HG02840 (cell line): ENCODE results near the gene NXN.
"Not testable (repeated sequence)": the region's sequence is repeated elsewhere in the genome, so short reads cannot be mapped to it uniquely, and the experiment has no call there.

Experiments
- ATAC-seq: cut with Tn5 transposase; IDR thresholded peaks from one replicate; pipeline ENCODE4 v1.9.1; 2021; ENCODE audit warnings: mild to moderate bottlenecking, moderate library complexity, moderate number of reproducible peaks; ENCODE audit not compliant: unreplicated experiment, low FRiP score

NXN gene

DNA sequence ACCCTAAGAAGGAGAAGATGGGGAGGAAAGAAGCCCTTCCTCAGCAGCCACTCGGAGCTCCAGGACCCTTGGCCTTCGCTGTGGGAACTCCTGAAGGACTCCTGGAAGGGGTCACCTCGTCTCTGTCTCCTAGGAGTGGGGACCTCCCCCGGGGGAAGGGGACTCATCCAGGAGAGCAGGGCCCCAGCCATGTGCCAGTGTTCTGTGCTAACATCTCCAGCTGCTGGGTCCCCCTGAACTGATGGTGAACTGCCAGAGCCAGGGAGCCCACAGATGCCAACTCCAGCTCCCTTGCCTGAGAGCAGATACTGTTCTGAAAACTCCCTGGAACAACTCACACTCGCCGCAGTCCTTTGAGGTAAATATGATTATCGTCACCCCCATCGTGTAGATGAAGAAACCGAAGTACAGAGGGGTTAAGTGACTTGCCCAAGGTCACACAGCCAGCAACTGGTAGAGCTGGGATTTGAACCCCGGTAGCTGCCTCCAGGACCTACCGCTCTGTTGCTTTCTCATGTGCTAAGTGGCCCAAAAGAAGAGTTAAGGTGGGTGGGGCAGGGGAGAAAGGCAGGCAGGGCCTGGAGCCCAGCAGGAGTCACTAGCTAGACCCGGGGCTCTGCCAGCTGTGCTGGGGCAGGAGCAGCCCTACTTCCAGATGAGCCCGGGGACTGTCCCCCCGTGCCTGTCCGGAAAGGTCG lies 27.9 kb upstream of the NXN start:
- no peak for ATAC-seq

DNA sequence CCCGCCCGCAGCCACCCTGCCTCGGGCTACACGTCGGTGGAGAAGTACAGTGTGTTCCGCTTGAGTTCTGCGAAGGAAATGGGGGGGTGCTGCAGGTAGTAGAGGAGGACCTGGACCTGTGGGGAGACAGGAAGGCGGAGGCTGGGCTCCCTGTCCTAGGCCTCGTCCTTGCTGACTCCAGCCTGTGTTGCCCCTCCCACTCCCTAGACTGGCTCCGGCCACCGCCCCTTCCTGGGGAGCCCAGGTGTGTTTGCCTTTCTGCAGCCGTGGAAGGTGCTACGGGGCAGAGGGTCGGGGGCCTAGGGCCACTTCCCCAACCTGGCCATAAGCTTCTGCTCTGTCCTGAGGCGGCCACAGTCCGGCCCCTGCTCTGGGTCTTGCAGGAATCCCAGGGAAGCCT lies 26.5 kb upstream of the NXN start:
- no peak for ATAC-seq

DNA sequence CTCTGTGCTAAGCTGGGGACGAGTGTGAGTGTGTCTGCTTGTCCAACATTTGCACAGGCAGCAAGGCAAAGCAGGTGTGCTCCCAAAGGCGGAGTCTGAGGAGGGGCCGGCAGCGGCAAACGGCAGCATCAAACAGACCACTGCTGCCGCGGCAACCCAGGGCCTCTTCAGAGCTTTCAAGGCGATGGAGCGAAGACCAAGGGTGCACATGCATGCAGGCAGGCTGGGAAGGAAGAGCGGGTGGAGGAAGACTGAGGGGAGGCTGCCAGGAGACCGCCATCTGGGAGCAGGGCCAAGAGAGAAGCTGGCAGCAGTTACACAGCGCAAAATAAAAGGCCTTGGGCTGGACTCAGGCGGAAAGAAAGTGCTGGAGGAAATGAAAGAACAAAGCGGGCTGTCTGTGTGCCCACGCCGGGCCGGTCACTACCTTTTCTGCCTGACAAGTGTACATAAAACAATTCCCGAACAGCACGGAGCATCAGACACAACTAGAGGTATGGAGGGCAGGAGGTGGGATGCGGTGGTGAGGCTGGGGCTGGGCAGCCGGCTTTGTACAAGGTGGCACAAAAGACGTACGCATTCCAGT lies 25.9 kb upstream of the NXN start:
- ATAC-seq, result no peak

DNA sequence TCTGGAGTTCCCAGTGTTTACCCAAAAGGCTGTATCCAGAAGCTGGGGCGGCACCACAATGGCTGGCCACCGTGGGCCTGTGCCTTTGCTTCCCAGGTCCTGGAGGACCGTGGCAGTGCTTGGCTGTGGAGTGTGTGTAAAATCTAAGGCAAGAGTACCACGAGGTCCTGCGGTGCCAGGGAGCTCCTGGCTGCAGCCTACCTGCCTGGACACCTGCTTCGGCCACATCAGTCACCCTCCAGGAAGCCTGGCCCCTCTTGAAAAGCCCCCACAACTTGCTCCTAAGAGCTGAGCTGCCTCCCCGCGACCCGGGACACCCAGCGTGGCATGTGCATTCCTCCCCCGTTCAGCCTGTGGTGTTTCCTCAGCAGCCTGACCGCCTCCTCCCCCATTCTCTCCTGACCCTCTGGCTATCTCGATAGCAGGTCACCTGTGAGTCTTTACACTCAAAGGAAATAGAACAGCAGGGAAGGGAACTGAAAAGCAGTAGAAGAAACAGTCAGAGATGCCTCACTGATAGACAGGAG lies 25.3 kb upstream of the NXN start:
- no peak for ATAC-seq

DNA sequence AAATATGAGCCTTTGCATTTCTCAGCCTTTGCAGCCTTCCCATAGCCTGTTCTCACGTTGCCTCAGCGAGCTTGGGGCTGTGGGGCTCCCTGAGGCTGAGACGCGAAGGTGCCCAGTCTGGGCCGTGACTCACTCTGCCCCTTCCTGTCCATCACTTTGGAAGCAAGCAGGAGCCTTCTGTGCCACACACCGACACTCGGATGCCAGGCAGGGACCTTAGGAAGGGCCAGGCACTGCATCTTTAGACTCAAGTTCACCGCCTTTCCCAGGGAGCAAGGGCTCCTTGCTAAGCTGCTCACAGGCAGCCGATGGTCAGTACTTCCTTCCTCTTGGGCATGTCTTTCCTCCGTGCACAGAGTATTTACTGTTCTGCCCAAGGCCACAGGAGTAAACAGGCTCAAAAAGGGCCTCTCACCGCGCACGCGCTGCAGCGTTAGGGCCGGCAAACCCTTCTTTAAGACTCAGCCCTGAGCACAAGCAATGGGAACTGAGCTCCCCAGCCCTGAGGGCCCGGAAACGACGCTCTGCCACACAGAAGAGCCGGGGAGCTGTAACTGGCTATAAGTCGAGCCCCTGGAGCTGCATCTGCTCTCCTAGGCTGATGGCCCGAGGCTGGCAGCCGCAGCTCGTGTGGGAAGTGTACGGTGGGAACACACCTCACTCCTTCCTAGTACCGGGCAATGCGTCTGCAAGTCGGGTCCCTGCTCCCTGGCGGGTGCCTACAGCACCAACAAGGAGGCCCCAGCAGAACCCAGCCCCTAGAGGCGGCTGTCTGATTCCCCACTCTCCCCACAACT lies 24.6 kb upstream of the NXN start:
- no peak for ATAC-seq

DNA sequence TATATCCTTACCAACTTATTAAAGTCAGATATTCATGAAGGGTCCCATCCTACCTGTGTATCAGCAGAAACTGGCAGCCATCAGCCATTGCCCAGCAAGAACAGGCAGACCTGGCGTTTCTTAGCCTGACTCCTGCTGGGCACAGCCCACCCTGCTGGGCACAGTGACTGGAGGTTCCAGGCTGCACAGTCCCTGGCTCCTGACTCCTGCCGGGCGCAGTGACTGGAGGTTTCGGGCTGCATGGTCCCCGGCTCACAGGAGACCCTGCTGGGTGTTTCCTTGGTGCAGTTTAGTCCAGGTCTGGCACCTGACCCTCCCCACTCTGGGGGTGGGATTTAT lies 24.0 kb upstream of the NXN start:
- no peak for ATAC-seq

DNA sequence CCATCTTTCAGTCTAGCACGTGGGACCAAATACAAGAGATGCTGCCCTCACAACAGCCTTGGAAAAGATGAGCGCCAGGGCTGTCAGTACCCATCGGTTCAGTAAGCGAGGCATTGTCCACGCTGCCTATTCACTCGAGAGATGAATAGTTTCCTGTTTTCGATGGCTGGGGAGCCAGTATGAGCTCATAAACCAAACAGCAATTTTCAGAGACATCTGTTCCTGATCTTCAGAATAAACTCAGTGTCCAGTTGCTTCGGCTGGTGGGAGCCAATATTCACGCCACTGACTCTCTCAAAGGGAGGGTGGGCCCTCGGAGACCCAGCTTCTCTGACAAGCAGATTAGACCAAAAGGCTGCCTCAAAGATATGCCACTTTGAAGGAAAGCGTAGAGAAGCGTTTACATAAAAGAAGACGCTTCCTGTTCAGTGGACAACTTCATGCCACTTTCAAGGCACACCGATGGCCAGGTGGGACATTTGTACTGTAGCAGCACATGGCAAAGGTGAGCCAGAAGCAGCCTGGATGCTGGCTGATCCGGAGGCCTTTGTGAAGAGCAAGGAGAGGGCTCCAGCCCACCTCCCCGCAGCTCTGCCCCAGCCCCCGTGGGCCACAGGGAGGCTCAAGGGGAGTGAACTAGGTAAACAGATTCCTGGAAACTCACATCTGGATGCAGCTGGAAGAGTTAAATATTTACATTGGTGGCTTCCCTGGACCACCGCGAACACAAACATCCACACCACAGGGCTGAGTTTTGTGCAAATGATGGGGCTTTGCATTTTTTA lies 23.4 kb upstream of the NXN start:
- no peak for ATAC-seq

DNA sequence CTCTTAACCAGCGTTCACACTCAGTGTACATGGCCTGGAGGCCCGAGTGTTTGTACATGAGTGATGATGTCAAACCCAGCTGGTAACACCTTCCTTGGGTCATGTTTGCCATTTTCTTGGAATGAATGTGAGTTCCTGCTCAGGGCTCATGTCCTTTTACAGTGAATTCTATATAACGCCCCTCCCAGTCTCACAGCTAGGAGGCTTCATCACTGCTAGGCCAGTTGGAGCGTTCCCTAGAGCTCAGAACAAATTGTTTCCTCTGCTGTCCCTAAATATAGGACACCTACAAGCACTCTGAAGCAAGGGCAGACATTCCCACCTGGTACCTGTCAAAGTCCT lies 22.8 kb upstream of the NXN start:
- no peak for ATAC-seq

DNA sequence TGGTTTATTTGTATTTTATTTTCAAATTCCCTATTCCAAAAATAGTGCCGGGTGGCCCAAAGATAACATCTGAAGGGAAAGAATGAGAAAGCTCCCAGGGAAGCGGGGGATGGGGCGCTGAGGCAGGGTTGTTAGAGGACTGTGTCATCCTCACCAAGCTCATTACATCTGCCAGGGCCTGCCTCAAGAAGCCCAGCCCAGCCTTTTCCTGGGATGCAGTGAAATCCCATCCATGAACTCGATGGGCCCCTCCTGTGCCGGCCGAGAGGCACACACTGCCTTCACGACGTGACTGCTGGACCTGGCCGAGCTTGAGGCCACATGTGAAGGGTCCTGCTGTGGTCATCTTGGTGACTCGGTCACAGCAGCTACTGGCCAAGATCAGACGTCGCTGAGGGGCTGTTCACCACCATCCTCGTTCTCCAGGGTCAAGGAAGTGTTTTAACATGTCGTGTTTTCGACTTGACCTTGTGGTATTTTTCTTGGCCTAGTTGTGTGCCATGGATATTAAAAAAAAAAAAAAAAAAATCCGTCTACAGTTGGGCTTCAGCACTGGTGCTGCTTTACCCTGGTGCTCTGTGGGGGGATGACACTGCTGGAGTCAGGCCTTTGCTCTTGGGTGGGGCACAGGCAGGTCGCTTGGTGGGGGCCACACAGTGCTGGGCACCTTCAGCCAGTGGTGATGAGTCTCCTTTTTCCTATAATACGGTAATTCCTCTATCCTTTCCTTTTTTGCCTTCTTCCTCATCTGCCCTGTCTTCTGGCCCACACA lies 22.2 kb upstream of the NXN start:
- no peak for ATAC-seq

DNA sequence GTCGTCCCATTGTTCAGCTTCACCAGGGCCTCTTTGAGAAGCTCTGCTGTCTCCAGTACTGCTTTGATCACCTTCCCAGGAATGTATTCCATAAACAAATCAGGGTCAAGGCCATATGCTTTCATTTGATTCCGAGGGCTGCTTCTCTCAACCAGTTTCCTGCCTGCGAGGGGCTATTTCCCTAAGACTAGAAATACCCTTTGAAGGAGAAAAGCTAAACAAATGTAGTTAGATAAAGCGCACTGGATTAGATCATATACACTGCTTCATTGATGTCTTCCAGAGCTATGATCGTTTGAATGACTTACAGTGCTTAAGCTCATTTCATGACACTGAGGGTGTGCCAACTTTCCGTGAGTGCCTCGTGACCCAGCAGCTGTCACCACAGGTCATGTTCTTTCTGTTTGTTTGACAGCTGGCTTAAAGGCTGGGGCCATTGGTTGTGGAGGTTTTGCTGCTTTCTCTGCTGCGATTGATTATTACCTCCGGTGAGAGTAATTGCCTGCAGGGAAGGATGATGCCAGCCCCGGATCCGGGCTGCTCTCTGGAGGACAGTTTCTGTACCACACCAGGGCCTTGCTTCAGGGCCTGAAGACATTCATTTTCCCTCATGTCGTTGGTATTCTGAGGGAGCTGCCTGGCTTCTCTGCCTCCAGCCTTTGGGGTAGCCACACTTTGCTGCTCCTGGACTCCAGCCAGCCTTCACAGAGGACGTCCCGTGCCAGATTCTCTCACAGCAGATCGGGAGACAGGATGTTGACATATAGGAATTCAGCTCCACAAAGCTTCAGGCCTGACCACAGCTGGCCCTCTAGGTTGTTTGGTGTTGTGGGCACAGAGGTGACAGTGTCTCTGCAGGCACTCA lies 21.3 kb upstream of the NXN start:
- no peak for ATAC-seq

DNA sequence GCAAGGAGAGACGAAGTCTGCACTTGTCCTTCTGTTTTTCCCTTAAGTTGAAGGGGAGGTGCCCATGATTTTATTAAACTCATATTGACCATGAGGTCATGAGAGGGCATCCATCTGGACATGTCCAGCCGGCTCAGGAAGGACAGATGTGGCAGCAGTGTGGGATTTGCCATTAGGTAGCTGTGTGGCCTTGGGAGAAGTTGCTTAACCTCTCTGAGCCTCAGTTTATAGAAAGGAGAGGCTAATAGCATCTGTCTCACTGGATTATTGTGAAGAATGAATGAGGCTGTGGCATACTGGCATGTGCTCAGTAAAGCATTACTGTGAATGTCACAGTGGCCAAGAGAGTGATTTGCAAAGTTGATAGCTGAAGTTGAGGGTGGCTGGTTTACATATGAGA lies 18.5 kb upstream of the NXN start:
- no peak for ATAC-seq

DNA sequence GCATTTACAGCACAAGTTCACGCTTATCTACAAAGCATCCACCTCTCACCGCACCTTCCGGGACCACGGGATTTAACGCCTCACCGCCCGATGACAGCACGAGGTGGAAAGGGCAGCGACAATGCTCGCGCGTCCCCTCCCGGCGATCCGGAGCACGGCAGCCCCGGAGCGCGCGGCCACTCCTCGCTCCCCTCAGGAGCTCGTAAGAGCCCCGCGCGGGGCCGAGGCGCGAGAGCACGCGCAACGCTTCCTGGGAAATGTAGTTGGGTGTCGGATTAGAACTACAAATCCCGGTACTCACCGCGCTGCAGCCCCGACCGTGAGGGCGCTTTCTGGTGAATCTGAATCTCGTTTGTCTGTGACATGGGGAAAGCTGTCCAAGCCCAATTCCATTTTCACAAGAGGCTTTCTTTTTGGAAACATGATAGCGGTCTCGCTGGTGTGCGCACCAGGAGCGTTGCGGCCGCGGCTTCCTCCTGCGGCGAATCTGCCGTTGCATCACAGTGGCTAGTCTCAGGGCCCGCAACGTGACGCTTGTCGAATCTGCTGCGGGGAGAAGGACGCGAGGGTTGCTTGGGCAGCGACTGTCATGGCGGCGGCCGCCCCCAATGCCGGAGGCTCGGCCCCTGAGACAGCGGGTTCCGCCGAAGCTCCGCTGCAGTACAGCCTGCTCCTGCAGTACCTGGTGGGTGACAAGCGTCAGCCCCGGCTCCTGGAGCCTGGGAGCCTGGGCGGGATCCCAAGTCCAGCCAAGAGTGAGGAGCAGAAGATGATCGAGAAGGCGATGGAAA lies 17.2 kb upstream of the NXN start, which contains the start of gene TIMM22:
Gene TIMM22, plus strand, starts transcription at position 576 of the 791 bp plus-strand sequence. Its CDS starts 14 bp downstream, at position 590.
- ATAC-seq, result peak; percentile 87

DNA sequence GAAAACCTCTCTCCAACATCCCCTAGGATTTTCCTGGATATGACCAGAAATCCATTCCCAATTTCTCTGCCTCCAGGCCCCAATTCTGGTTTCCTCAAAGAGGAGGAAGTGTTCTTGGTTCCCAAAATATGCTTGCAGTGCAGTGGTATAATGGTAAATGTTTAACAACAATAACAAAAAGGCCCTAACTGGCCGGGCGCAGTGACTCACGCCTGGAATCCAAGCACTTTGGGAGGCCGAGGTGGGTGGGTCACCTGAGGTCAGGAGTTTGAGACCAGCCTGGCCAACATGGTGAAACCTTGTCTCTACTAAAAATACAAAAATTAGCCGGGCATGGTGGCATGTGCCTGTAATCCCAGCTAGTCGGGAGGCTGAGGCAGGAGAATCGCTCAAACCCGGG lies 15.7 kb upstream of the NXN start:
- ATAC-seq, result not testable (repeated sequence)

DNA sequence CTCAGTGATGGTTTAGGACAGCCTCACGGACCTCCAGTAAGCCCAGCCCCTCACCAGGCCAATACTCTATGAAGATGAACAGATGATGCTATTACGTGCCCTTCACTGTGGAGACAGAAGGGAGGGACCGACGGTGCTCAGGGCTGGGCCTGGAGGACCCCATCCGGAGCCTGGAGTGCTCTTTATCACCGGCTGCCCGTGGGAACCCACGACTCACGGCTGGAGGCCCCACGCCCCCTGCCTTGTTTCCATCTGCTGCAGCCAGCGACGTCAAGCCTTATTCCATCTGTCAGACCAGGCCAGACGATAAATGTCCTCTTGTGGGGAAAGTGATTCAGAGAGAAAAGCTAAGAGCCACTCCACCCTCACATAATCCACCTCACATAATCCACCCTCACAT lies 13.4 kb upstream of the NXN start:
- no peak for ATAC-seq

DNA sequence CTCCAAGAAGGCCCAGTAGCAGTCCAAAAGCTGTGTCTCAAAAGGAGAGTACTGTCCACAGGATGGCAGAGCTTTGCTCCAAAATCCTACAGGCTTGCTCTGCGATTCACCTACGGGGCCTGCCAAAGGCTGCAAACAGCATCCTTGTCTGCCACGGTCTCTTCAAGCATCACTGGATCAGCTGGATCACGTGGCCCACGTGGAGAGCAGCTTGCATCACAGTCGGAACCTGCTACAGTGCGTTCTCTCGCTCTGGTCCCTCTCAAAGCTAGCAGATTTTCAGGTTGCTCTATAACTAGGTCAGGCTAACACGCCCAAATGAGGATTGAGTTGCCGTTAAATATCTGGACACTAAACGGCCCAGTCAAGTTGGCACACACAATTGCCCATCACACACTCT lies 9.0 kb upstream of the NXN start:
- ATAC-seq, result no peak

DNA sequence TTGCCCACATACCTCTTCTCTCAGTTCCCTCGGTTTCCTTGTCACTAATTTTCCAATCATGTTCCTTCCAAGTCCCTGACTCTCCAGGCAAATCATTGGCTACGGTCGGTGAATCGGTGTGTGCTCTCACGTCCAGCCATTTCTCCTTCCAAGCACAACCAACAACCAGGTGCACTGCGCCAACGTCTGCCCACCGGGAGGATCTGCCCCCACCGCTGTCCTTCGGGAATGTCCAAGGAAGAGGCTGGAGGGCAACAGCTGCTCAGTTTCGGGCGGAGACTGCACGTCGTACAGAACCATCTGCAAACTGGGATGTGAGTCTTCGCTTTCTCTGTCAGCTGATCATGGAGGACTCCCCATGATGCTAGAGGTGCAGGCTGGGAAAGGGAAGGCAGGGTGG lies 8.4 kb upstream of the NXN start:
- ATAC-seq, result no peak

DNA sequence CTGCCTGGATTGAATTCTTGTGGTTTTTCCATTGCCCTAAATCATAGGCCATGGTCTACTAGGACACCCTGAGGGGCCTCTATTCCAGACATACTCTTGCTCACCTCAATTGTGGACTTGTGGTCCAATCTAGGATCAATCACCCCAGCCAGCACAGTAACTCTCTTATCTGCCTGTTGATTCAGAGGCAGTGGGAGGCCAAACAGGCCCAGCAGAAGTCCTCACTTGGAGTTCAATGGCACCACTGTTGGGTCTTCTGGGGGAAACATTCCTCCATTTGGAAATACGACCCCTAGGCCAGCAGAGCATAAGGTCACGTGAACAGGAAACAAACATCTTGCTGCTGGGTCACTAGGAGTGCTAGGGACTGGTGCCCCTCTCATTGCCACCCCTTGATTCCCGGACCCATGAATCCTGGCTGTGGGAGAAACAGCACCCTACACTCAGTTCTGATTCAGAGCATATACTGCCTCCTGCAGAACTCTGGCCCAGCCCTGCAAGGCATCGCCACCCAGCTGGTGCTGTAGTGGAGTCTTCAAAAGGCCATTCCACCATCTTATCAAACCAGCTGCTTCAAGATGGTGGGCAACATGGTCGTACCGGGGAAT lies 6.8 kb upstream of the NXN start:
- no peak for ATAC-seq

DNA sequence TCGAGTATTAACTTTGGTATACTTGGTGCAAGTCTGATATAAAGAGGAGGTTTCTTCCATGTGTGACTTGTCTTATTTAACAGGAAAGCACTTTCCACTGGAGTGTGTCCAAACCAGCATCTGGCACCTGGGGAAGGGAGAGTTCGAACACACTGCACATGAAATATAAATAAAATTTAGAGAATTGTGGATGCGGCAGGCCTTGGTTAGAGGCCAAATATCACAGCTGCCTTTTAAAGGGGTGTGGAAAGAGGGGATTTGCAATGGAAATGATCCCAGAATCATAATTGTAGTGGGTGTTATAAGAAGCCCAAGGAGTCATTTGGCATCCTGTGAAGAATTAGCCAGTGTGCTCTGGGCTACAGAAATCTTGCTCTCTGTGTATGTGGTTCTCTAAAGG lies 4.3 kb upstream of the NXN start:
- no peak for ATAC-seq
